DOHH2 (cell line): ENCODE results near the gene KCTD17.

Experiments used
- CTCF ChIP-seq: fragments of 200-600 bp; sonication (generic); IDR thresholded peaks from one replicate; pipeline ENCODE4 v1.5.1; 2014; ENCODE audit warnings: antibody characterized with exemption, mild to moderate bottlenecking, low read depth, low read length; ENCODE audit not compliant: poor library complexity, severe bottlenecking
- EZH2phosphoT487 ChIP-seq: fragments of 200-600 bp; sonication (generic); IDR thresholded peaks from 2 replicates; pipeline ENCODE4 v1.6.1; 2017; ENCODE audit warnings: borderline replicate concordance, mild to moderate bottlenecking, antibody characterized with exemption, low read length, moderate library complexity, mixed read lengths

- TF ChIP-seq CTCF (no peak), EZH2phosphoT487 (no peak)
These were observed 40.1 kb upstream of the KCTD17 start for GRCh38 chr22:37011472-37011871.
